Measurements from ENCODE around the gene DNAJC7. TPM values are rescaled to one million over a fixed set of nuclear protein-coding genes. Genes with fewer than 3 reads are reported as not detected.

The DNAJC7 gene
- total RNA-seq, 4 donors from 2014 or later: 43.1 to 51.1 (median 44.4) TPM

DNA sequence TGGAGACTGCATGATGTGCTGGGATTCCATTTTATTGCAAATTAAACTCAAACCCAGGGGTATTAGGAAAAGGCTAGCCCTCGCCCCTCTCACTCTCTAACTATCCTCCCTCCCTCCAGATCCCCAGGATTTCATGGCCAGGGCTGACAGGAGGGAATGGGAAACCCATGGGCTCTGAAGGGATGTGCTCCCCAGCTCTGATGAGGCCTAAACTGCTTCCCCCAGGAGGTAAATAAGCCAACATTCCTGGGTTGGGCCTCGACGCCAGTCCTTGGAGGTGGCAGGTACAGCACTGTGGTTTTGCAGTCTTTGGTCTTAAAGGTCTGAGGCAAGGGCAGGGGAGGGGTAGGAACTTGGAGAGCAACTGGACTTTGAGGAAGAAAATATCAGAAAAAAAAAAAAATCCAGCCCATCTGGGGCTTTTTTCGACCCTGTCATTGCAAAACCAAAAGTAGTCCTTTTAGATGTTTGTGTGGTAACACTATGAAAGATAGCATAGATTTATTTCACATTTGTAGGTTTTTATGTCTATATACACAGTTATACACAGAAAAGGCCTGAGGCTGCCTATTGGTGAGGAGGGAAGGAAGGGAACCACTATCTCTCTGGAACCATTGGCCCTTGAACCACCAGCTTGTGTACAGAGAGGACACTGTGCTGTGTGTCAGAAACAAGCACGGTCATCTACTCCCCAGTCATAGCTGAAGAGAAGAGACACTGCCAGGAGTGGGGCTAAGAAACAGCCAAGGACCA is 21.2 kb upstream of the DNAJC7 start:
- peaks cover 0 to 55% (median 6%) of the 10 kb centered on the region in 4 donors for H3K27me3 ChIP-seq
- WGBS: 81% methylated on average over 5 of the region's 5 CpGs
- no peak overlapping the region for H3K4me3 ChIP-seq
- TF ChIP-seq POLR2AphosphoS5 (IDR thresholded peaks at IDR 0.05): no peak
- TF ChIP-seq, protein P1, sequence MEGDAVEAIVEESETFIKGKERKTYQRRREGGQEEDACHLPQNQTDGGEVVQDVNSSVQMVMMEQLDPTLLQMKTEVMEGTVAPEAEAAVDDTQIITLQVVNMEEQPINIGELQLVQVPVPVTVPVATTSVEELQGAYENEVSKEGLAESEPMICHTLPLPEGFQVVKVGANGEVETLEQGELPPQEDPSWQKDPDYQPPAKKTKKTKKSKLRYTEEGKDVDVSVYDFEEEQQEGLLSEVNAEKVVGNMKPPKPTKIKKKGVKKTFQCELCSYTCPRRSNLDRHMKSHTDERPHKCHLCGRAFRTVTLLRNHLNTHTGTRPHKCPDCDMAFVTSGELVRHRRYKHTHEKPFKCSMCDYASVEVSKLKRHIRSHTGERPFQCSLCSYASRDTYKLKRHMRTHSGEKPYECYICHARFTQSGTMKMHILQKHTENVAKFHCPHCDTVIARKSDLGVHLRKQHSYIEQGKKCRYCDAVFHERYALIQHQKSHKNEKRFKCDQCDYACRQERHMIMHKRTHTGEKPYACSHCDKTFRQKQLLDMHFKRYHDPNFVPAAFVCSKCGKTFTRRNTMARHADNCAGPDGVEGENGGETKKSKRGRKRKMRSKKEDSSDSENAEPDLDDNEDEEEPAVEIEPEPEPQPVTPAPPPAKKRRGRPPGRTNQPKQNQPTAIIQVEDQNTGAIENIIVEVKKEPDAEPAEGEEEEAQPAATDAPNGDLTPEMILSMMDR (IDR thresholded peaks at IDR 0.05): no peak
- no peak for TF ChIP-seq EP300 (IDR thresholded peaks at IDR 0.05)
- no peak for TF ChIP-seq POLR2A (IDR thresholded peaks at IDR 0.05; ENCODE audit: low read depth)
- H3K9me3 ChIP-seq: no peaks in the 10 kb centered on the region
- H3K27ac ChIP-seq (replicated peaks in 1 of 4): no peak overlapping the region
- H3K4me1 ChIP-seq: peaks cover 0 to 11% (median 7%) of the 10 kb centered on the region in 4 donors
- H3K36me3 ChIP-seq: peaks cover 0 to 7% (median 0%) of the 10 kb centered on the region in 4 donors
- intact Hi-C loops (cut with DNase I): no loop called here
- no peak for DNase-seq (ENCODE audit: extremely low spot score)

DNA sequence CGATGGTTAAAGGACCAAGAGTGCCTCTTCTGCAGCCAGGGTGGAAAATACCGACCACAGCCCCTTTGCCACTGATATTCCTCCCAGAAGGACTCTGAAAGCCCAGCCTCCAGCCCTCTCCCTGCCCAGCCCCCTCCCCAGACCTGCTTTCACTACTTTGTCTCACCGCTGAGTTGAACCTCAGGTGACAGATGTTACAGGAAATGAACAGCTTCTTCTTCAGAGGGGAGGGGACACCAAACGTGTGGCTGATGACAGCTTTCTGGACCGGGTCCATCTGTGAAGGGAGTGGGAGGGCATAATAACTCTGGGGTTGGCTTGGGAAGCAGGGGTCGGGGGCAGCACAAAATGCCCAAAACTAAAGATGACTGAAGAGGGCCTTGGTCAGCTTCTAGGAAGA is 16.8 kb upstream of the DNAJC7 start:
- no peaks in the 10 kb centered on the region for H3K36me3 ChIP-seq
- peaks cover 0 to 55% (median under 1%) of the 10 kb centered on the region in 4 donors for H3K27me3 ChIP-seq
- TF ChIP-seq EP300 (IDR thresholded peaks at IDR 0.05) (no peak), POLR2A (IDR thresholded peaks at IDR 0.05; ENCODE audit: low read depth) (no peak), POLR2AphosphoS5 (IDR thresholded peaks at IDR 0.05) (no peak)
- TF ChIP-seq, protein P1 (IDR thresholded peaks at IDR 0.05): no peak
- no peak overlapping the region for H3K4me3 ChIP-seq
- H3K27ac ChIP-seq (replicated peaks in 1 of 4): no peak overlapping the region
- no peaks in the 10 kb centered on the region for H3K9me3 ChIP-seq
- no peaks in the 10 kb centered on the region for H3K4me1 ChIP-seq
- WGBS: 49% methylated on average over 5 of the region's 6 CpGs
- intact Hi-C loops (cut with DNase I): no loop called here
- no peak for DNase-seq (ENCODE audit: extremely low spot score)

DNA sequence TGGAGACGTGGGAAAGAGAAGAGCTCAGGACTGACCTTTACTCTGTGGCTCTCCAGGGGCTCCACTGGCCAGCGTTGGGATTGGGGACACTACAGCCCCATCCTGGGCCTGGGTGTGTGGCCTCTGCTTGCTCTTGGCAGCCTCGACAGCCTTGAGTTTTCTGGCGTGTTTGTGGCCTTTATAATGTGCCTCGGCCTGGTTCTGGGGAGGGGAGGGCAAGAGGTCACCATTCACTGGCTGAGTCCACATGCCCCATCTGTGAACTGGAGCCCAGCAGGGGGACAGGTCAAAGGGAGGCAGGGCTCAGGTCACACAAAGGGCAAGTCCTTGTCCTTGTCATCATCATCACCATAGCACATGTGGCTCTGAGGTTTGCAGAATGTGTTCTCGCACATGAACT is 14.3 kb upstream of the DNAJC7 start:
- H3K27me3 ChIP-seq: peaks cover 0 to 56% (median 7%) of the 10 kb centered on the region in 4 donors
- no peak for DNase-seq (ENCODE audit: extremely low spot score)
- H3K27ac ChIP-seq (replicated peaks in 1 of 4): no peak overlapping the region
- H3K4me1 ChIP-seq: peaks cover 0 to 6% (median 2%) of the 10 kb centered on the region in 4 donors
- no peaks in the 10 kb centered on the region for H3K9me3 ChIP-seq
- intact Hi-C loops (cut with DNase I): no loop called here
- no peak for TF ChIP-seq EP300 (IDR thresholded peaks at IDR 0.05)
- no peak for TF ChIP-seq POLR2AphosphoS5 (IDR thresholded peaks at IDR 0.05)
- no peak for TF ChIP-seq POLR2A (IDR thresholded peaks at IDR 0.05; ENCODE audit: low read depth)
- TF ChIP-seq, protein P1 (IDR thresholded peaks at IDR 0.05): no peak
- WGBS: 44% methylated on average over 6 of the region's 6 CpGs
- no peaks in the 10 kb centered on the region for H3K36me3 ChIP-seq
- H3K4me3 ChIP-seq: no peak overlapping the region

DNA sequence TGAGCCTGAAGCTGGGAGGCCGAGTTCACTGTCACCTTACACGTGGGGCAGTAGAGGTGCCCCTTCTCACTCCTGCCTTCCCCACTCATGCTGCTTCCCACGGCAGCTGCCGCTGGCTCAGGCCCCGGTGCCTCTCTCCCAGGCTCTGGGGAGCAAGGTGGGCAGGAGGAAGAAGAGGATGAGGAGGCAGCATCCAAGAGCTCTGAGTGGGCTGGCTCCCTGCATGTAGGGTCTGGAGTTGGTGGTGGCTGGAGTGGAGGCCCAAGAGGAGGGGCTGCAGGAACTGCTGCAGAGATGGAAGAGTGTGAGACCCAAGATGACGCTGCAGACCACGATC is 11.5 kb upstream of the DNAJC7 start:
- Histone ChIP-seq H3K36me3 (peaks cover 4 to 7% (median 5%) of the 10 kb centered on the region in 4 donors), H3K9me3 (no peaks in the 10 kb centered on the region), H3K27ac (replicated peaks in 1 of 4) (no peak overlapping the region), H3K27me3 (peaks cover 0 to 42% (median 7%) of the 10 kb centered on the region in 4 donors), H3K4me3 (no peak overlapping the region), H3K4me1 (peaks cover 15 to 27% (median 19%) of the 10 kb centered on the region in 4 donors)
- intact Hi-C loops (cut with DNase I): no loop called here
- WGBS: 69% methylated on average over 7 of the region's 7 CpGs
- DNase-seq (ENCODE audit: extremely low spot score): no peak
- TF ChIP-seq POLR2A (IDR thresholded peaks at IDR 0.05; ENCODE audit: low read depth) (no peak), EP300 (IDR thresholded peaks at IDR 0.05) (no peak), POLR2AphosphoS5 (IDR thresholded peaks at IDR 0.05) (no peak)
- TF ChIP-seq, protein P1 (IDR thresholded peaks at IDR 0.05): no peak

Data from esophagus muscularis mucosa (tissue), 4 donors.